Keratinocyte (primary cell): ENCODE data around the gene C1QTNF9B.

Experiments used
- EZH2 ChIP-seq: IDR thresholded peaks from one replicate; pipeline ENCODE4 v1.6.1; 2012; ENCODE audit warnings: inconsistent platforms, mild to moderate bottlenecking, low read length, moderate library complexity
- TF ChIP-seq, protein P1 (sequence below), 3 experiments: IDR thresholded peaks in 1 of 3; conservative IDR thresholded peaks in 1 of 3; optimal IDR thresholded peaks in 1 of 3; 2 replicates in 2 of 3; 3 replicates in 1 of 3; pipeline versions ENCODE3 to v1.5.1; 2011; ENCODE audit warnings: low read length in 3 of 3, mild to moderate bottlenecking in 3 of 3, moderate library complexity in 2 of 3, control low read depth in 1 of 3, inconsistent platforms in 1 of 3; ENCODE audit not compliant: insufficient read depth in 2 of 3; ENCODE audit errors: extremely low read depth in 1 of 3

DNA sequence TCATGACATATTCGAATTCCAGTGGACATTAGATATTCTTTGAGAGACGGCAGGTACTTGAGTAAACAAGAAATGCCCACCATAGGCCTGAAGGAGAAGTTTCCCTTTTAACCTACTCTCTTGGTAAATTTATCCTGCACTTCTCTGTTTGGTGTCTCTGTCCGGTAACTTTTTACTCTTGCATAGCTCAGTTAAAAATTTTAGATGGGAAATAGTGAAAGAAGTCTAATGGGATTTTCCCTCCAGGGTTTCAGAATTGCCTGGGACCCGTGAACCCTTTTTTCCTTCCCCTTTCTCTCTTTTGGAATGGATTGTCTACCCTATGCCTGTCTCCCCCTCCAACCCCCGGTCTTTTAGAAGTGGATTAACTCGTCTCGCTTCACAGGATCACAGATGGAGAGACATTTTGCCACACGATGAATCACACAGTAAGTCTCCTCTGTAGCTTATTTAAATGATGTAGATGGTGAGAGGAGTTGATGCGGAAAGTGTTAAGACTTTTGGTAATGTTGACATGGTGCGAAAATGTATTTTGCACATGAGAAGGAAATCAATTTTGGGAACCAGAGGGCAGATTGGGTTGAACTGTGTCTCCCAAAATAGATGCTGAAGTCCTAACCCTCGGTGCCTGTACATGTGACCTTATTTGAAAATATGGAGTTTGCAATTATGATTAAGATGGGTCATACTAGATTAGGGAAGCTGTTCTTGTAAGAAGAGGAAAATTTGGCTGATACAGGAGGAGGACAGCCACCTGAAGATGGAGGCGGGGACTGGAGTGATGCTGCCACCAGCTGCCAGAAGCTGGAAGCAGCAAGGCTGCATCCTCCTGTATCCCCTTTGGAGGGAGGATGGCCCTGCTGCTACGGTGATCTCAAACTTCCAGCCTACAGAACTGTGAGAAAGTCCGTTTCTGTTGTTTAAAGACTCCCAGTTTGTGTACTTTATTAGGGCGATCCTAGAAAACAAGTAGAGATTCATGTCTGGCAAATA lies 7.4 kb downstream of the C1QTNF9B start:
- TF ChIP-seq, protein P1, sequence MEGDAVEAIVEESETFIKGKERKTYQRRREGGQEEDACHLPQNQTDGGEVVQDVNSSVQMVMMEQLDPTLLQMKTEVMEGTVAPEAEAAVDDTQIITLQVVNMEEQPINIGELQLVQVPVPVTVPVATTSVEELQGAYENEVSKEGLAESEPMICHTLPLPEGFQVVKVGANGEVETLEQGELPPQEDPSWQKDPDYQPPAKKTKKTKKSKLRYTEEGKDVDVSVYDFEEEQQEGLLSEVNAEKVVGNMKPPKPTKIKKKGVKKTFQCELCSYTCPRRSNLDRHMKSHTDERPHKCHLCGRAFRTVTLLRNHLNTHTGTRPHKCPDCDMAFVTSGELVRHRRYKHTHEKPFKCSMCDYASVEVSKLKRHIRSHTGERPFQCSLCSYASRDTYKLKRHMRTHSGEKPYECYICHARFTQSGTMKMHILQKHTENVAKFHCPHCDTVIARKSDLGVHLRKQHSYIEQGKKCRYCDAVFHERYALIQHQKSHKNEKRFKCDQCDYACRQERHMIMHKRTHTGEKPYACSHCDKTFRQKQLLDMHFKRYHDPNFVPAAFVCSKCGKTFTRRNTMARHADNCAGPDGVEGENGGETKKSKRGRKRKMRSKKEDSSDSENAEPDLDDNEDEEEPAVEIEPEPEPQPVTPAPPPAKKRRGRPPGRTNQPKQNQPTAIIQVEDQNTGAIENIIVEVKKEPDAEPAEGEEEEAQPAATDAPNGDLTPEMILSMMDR (optimal IDR thresholded peaks at IDR 0.05 in 1 of 3, IDR thresholded peaks at IDR 0.05 in 1 of 3, conservative IDR thresholded peaks at IDR 0.05 in 1 of 3; ENCODE audit: extremely low read depth in 1 of 3, insufficient read depth in 2 of 3, low read length in 3 of 3) = peak in 2 of 3 experiments; percentile 40 to 47
- TF ChIP-seq EZH2 = no peak
